Right forelimb (tissue), 1 donor: Measurements from ENCODE around the gene LRRC8B.
"Not testable (repeated sequence)": the region's sequence is repeated elsewhere in the genome, so short reads cannot be mapped to it uniquely, and the experiment has no call there.

Experiments used
- DNase-seq: peaks from one replicate; pipeline ENCODE4 v3.0.0-alpha.2; 2018

LRRC8B gene

GRCh38 chr1:89524369-89525168 is at the start of gene LRRC8B:
TSS of gene LRRC8B (plus strand) at chr1:89524829. CDS start at chr1:89582651, 57,822 bp downstream.
- peak; percentile 90 for DNase-seq

- no peak for DNase-seq
Measured at GRCh38 chr1:89475269-89475668, 49.4 kb upstream of the LRRC8B start.

- DNase-seq, result no peak
Measured at GRCh38 chr1:89476072-89476471, 48.6 kb upstream of the LRRC8B start.

- peak; percentile 69 for DNase-seq
Measured at GRCh38 chr1:89483010-89483756, 41.4 kb upstream of the LRRC8B start.

- no peak for DNase-seq
Measured at GRCh38 chr1:89483757-89484077, 40.9 kb upstream of the LRRC8B start.

GRCh38 chr1:89484092-89485038 is 40.3 kb upstream of the LRRC8B start:
- DNase-seq, result no peak

GRCh38 chr1:89487972-89488371 is 36.7 kb upstream of the LRRC8B start:
- DNase-seq, result no peak

- DNase-seq, result no peak
Measured at GRCh38 chr1:89489047-89489729, 35.4 kb upstream of the LRRC8B start.

- no peak for DNase-seq
Measured at GRCh38 chr1:89490389-89490788, 34.2 kb upstream of the LRRC8B start.

- DNase-seq, result no peak
Measured at GRCh38 chr1:89499320-89499719, 25.3 kb upstream of the LRRC8B start.

- DNase-seq, result no peak
Measured at GRCh38 chr1:89502042-89502441, 22.6 kb upstream of the LRRC8B start.

GRCh38 chr1:89502895-89503294 is 21.7 kb upstream of the LRRC8B start:
- no peak for DNase-seq

GRCh38 chr1:89503690-89504089 is 20.9 kb upstream of the LRRC8B start:
- DNase-seq, result no peak

- DNase-seq, result not testable (repeated sequence)
Measured at GRCh38 chr1:89510061-89510460, 14.6 kb upstream of the LRRC8B start.

- no peak for DNase-seq
Measured at GRCh38 chr1:89512996-89513720, 11.5 kb upstream of the LRRC8B start.

GRCh38 chr1:89516055-89516454 is 8.6 kb upstream of the LRRC8B start:
- no peak for DNase-seq

- no peak for DNase-seq
Measured at GRCh38 chr1:89518221-89518631, 6.4 kb upstream of the LRRC8B start.

- DNase-seq, result no peak
Measured at GRCh38 chr1:89519779-89520358, 4.8 kb upstream of the LRRC8B start.

- DNase-seq, result not testable (repeated sequence)
Measured at GRCh38 chr1:89521977-89522376, 2.7 kb upstream of the LRRC8B start.

GRCh38 chr1:89523572-89524368 is 859 bp upstream of the LRRC8B start:
- no peak for DNase-seq
